Fibroblast of pulmonary artery (primary cell): ENCODE results near the gene CRYAB.
"Not testable (repeated sequence)": the region's sequence is repeated elsewhere in the genome, so short reads cannot be mapped to it uniquely, and the experiment has no call there.

Experiments
- DNase-seq: peaks from one replicate; pipeline ENCODE4 v3.0.0-alpha.2; 2010; ENCODE audit warnings: low read depth
- H3K4me3 ChIP-seq: replicated peaks from 2 replicates; pipeline ENCODE4 v1.5.1; 2011; ENCODE audit warnings: low read depth, mild to moderate bottlenecking, control low read depth, low read length, moderate library complexity
- CTCF ChIP-seq: IDR thresholded peaks from 2 replicates; pipeline ENCODE4 v1.5.1; 2011; ENCODE audit warnings: mild to moderate bottlenecking, control low read depth, low read length, inconsistent platforms; ENCODE audit errors: missing control alignments

CRYAB gene

GRCh38 chr11:111909378-111909777 lies 2.2 kb downstream of the CRYAB start:
- no peak for TF ChIP-seq CTCF

GRCh38 chr11:111908639-111909305 lies 2.8 kb downstream of the CRYAB start:
- DNase-seq = no peak
- H3K4me3 ChIP-seq = no peak overlapping the region
- no peak for TF ChIP-seq CTCF

More at GRCh38 chr11:111909378-111909777, 2.2 kb downstream of the CRYAB start:
- DNase-seq = no peak
- no peak overlapping the region for H3K4me3 ChIP-seq

GRCh38 chr11:111906680-111907079 lies 4.9 kb downstream of the CRYAB start:
- H3K4me3 ChIP-seq = no peak overlapping the region
- DNase-seq = no peak
- no peak for TF ChIP-seq CTCF

- no peak for DNase-seq
- no peak for TF ChIP-seq CTCF
- no peak overlapping the region for H3K4me3 ChIP-seq
Measured at GRCh38 chr11:111905411-111905810, 6.2 kb downstream of the CRYAB start.

GRCh38 chr11:111886844-111887243 lies 24.7 kb downstream of the CRYAB start:
- H3K4me3 ChIP-seq = no peak overlapping the region
- no peak for DNase-seq
- no peak for TF ChIP-seq CTCF

GRCh38 chr11:111886032-111886431 lies 25.5 kb downstream of the CRYAB start:
- DNase-seq = no peak
- TF ChIP-seq CTCF = no peak
- H3K4me3 ChIP-seq = no peak overlapping the region

GRCh38 chr11:111885053-111885452 lies 26.5 kb downstream of the CRYAB start:
- H3K4me3 ChIP-seq, DNase-seq: not testable (repeated sequence)

GRCh38 chr11:111882202-111882601 lies 29.4 kb downstream of the CRYAB start:
- TF ChIP-seq CTCF = no peak
- no peak overlapping the region for H3K4me3 ChIP-seq
- no peak for DNase-seq
